Fibroblast of mammary gland (primary cell): ENCODE results near the gene CD3D.

Experiments
- DNase-seq: peaks from one replicate; pipeline ENCODE4 v3.0.0-alpha.2; 2010; ENCODE audit warnings: low read depth
- H3K4me3 ChIP-seq: 2 replicates; pipeline ENCODE4 v1.5.1; 2011; ENCODE audit warnings: low read depth, mild to moderate bottlenecking, low read length, moderate library complexity; ENCODE audit not compliant: control insufficient read depth
- TF ChIP-seq, protein P1 (sequence below): conservative IDR thresholded peaks from 2 replicates; pipeline ENCODE4 v1.5.1; 2011; ENCODE audit warnings: low read depth, low read length, inconsistent platforms; ENCODE audit not compliant: control insufficient read depth, insufficient read depth

Gene CD3D

DNA sequence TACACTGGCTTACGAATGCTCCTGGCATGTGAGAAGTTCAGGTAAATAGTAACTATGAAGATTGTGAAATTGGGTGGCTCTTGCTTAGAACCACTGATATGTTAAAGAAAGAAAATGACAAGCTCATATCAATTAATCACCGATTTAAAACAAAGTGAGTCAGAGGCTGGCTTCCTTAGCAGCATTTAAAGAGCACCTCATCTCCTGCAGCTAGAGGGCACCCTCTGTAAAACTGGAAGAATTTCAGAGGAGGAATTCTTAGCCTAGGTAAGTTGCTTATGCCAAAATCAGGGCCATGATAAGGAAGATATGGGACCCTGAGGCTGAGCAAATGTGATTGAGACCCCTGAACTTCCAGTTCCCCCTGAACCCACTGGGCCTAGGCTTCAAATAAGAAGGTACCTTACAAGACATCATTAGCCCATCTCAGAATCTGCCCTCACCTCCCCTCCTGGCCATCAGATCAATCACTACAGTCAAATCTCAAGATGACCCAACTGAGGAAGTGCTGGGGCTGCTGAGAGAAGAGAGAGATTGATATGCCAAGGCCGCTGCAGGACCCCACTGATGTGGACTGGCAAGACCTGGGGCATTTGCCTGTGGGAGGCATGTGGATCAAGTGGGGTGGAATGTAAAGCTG lies 46.6 kb downstream of the CD3D start:
- TF ChIP-seq, protein P1, sequence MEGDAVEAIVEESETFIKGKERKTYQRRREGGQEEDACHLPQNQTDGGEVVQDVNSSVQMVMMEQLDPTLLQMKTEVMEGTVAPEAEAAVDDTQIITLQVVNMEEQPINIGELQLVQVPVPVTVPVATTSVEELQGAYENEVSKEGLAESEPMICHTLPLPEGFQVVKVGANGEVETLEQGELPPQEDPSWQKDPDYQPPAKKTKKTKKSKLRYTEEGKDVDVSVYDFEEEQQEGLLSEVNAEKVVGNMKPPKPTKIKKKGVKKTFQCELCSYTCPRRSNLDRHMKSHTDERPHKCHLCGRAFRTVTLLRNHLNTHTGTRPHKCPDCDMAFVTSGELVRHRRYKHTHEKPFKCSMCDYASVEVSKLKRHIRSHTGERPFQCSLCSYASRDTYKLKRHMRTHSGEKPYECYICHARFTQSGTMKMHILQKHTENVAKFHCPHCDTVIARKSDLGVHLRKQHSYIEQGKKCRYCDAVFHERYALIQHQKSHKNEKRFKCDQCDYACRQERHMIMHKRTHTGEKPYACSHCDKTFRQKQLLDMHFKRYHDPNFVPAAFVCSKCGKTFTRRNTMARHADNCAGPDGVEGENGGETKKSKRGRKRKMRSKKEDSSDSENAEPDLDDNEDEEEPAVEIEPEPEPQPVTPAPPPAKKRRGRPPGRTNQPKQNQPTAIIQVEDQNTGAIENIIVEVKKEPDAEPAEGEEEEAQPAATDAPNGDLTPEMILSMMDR, result peak; percentile 59
- H3K4me3 ChIP-seq, result no peak overlapping the region
- peak; percentile 47 for DNase-seq

DNA sequence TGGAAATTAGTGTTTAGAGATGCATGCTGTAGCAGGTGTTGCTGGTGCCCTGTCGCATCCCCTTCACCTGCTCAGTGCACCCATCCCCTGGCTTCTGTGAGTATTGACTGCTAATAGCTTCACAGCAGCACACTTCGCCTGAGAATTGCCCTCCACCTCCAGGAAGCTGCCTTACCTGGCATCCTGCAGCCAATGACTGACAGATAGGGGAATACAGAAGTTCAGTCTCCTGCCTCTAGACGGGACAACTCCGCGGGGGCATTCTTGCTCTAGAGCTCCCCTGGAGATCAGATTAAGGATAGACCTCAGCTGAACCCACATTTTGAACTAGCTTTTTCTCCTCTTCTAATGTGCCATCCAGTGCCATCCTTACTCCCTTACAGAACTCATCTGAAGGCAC lies 47.3 kb downstream of the CD3D start:
- DNase-seq, result no peak
- no peak overlapping the region for H3K4me3 ChIP-seq

DNA sequence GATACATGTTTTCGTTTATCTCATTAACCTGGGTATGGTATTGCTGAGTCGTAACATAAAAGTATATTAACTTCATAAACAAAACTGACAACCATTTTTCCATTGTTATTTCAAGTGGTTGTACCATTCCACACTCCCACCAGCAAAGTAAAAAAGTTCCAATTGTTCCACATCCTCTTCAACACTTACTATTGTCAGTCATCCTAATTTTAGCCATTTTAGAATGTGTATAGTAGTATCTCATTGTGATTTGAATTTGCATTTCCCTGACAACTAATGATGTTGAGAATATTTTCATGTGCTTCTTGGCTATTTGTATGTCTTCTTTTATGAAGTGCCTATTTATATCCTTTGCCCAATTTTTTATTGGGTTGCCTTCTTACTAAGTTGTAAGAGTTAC lies 48.5 kb downstream of the CD3D start:
- DNase-seq, result no peak
- TF ChIP-seq, protein P1, result no peak
- H3K4me3 ChIP-seq, result no peak overlapping the region

More for the DNA sequence above, 47.3 kb downstream of the CD3D start:
- TF ChIP-seq, protein P1, result no peak

DNA sequence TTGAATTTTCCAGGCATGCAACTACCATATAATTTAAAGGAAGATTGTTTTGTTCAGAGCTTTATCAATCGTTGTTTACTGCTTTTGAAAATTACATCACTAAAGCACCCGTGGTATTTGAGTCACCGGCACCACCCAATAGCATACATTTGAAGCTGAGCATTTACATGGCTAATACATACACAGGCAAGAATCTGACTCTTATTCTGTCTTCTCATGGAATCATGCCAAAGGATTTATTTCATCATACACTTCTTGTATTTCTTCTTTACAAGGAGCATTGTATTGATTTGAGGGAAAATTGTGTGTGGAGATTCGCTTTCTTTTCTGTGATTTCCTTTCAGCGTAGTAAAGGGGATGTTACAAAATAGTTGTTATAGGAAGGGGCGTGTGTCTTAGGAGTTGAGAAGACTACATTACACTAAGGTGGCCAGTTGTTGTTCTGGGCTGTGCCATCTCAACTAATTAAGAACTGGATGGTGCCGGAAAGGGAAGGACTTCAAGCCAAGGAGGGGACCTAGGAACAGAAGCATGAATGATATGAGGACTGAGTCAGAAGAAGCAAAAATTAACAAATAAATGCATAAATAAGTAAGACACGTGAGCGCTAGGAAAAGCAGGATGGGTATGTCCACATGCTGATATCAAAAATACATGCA lies 50.9 kb downstream of the CD3D start:
- TF ChIP-seq, protein P1, result no peak
- H3K4me3 ChIP-seq, result no peak overlapping the region
- peak; percentile 58 for DNase-seq

DNA sequence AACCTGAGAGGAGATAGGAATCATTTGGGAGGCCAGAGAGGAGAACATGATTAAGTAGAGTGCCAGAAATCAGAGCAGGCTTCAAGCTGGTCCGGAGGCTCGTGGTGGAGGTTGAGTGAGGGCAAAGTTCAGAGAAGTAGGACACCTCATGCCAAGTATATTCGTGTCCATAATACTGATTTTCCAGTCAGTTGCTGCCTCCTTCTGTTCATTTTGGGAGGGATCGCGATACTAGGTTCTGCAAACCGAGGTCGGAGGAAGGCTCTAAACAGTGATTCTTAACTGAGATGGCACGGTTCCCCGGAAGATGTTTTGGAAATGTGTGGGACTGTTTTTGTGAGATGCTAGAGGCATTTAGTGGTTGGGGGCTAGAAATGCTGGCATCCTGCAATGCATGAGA lies 51.6 kb downstream of the CD3D start:
- DNase-seq, result peak; percentile 17
- TF ChIP-seq, protein P1, result peak; percentile 12
- H3K4me3 ChIP-seq, result no peak overlapping the region

DNA sequence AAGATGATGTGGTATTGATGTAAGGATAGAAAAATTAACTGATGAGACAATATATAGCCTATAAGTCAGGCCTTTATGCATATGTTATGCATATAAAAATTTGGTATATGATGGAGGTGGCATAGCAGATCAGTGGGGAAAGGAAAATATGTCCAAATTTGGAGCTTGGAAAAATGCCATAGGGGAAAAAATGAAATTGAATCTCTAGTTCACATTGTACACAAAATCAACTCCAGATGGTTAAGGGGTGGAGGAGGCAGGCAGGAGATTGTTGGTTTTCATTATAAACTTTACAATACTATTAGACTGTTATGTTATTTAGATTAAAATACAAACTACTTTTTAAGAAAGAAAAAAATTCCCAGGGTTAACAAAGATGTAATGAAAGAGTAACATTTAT lies 53.1 kb downstream of the CD3D start:
- DNase-seq, result peak; percentile 10
- TF ChIP-seq, protein P1, result no peak
- no peak overlapping the region for H3K4me3 ChIP-seq
